ENCODE measurements around the gene MROH2B.

MROH2B gene

DNA sequence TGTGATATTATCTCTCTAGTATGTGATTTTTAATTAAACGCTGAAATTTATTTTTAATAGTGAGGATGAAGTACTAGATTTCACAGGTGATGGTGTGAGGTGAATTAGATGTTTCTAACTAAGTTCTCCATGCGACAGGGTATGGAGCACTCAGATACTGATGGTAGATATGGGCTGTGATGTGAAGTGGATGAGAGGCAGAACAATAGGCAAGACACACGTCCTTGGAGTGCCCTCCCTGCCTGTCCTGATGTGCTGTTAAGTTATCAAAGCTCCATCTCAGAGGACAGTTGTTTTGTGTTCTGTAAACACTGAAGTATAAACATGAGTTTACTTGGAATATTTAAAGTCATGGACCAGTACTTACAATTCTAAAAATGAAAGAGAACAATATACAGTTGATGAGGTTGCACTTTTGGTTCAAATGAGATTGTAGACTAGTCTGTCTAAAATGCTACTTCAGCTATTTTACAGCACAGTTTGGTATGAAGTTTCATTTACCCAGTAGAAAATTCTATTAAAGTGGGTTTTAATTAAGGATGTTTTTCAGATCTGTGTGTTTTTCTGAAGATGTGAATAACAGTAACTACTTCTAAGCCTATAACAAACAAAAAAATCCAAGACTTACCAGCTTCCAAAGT, 97.7 kb downstream of the MROH2B start:
- DNase-seq (ENCODE audit: low spot score) (no peak), FAIRE-seq (no peak)

- DNase-seq (ENCODE audit: low spot score) (no peak), FAIRE-seq (no peak)
Observed at GRCh38 chr5:40972434-40972833, 98.7 kb downstream of the MROH2B start.

GRCh38 chr5:40962207-40962955, 108.8 kb downstream of the MROH2B start:
- FAIRE-seq, result no peak
- DNase-seq (ENCODE audit: low spot score), result no peak

DNA sequence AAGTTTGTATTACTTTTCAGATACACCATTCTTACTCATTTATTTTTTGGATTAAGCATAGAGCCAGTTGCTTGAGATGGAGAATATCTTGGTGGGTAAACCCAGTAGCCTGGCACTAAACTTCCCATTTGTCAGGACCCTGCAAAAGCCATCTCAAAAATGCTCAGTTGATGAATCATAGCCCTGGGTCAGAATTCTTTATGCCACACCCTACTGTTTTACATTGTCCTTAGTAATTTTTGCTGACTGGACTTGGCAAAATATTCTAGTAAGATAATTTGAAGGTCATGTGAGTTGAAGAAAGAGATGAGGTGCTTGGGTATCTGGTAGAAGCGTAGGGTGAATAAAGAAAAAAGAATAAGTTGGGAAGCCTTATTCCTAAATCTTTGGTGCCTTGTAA, 111.1 kb downstream of the MROH2B start:
- DNase-seq (ENCODE audit: low spot score) (no peak), FAIRE-seq (no peak)

GRCh38 chr5:40958811-40959210, 112.3 kb downstream of the MROH2B start:
- FAIRE-seq, result no peak

GRCh38 chr5:40957048-40957447, 114.1 kb downstream of the MROH2B start:
- DNase-seq (ENCODE audit: low spot score), result no peak
- no peak for FAIRE-seq

More at GRCh38 chr5:40958811-40959210, 112.3 kb downstream of the MROH2B start:
- DNase-seq (ENCODE audit: low spot score), result peak; percentile 39

GRCh38 chr5:40955313-40955712, 115.8 kb downstream of the MROH2B start:
- DNase-seq (ENCODE audit: low spot score) (no peak), FAIRE-seq (no peak)
